Stomach (tissue), 19 donors: ENCODE results near the gene PADI6. TPM values are rescaled to one million over a fixed set of nuclear protein-coding genes. Genes with fewer than 3 reads are reported as not detected.

ENCODE experiments used
- DNase-seq, 2 donors: peaks; one replicate each; pipeline versions ENCODE4 v3.0.0 to v3.0.0-alpha.2; 2013 to 2019
- H3K27ac ChIP-seq, 5 donors: fragments of 200-600 bp in 4 of 5; sonication (generic) in 4 of 5; one replicate each; pipeline ENCODE4 v1.5.1; 2013 to 2019; ENCODE audit warnings: mild to moderate bottlenecking in 1 of 5, moderate library complexity in 1 of 5
- H3K27me3 ChIP-seq, 3 donors: fragments of 200-600 bp; sonication (generic); one replicate each; pipeline ENCODE4 v1.5.1; 2017 to 2019; ENCODE audit warnings: mixed run types in 1 of 3
- H3K36me3 ChIP-seq, 4 donors: fragments of 200-600 bp; sonication (generic); 1 replicate in 3 of 4; 2 replicates in 1 of 4; pipeline ENCODE4 v1.5.1; 2016 to 2019
- H3K4me1 ChIP-seq, 4 donors: fragments of 200-600 bp; sonication (generic); one replicate each; pipeline ENCODE4 v1.5.1; 2016 to 2019
- H3K4me3 ChIP-seq, 4 donors: fragments of 200-600 bp; sonication (generic) in 3 of 4; one replicate each; pipeline ENCODE4 v1.5.1; 2016 to 2019; ENCODE audit warnings: mild to moderate bottlenecking in 1 of 4
- H3K9me3 ChIP-seq, 4 donors: fragments of 200-600 bp; sonication (generic); one replicate each; pipeline ENCODE4 v1.5.1; 2016 to 2019
- EP300 ChIP-seq: sonication (generic); formaldehyde crosslinking; IDR thresholded peaks from one replicate; pipeline ENCODE4 v1.6.1; 2017; ENCODE audit warnings: antibody characterized with exemption
- POLR2A ChIP-seq, 4 donors: fragments of 450-650 bp; IDR thresholded peaks; one replicate each; pipeline ENCODE4 v1.6.1; 2016; ENCODE audit warnings: antibody characterized with exemption in 4 of 4, control low read depth in 2 of 4, mild to moderate bottlenecking in 1 of 4, moderate library complexity in 1 of 4
- POLR2AphosphoS5 ChIP-seq, 3 donors: sonication (generic); formaldehyde crosslinking; IDR thresholded peaks; one replicate each; pipeline ENCODE4 v1.6.1; 2016; ENCODE audit warnings: antibody characterized with exemption in 3 of 3
- WGBS, 5 donors: extraction: QIAGEN DNeasy Blood & Tissue Kit in 3 of 5; methylation state at CpG; one replicate each; pipeline versions ENCODE4 v1.1.5 to v1.1.7; 2013 to 2018; 5-methylcytosine and 5-hydroxymethylcytosine counted together
- intact Hi-C: fragments of 100-400 bp; cut with DNase I; formaldehyde crosslinking; loops from one replicate; pipeline ENCODE4 v1.15.1; 2023; ENCODE audit warnings: low total_unique reads
- long read RNA-seq, 10 donors: transcript quantifications; one replicate each; lab custom pipeline, GENCODE V29; 2026
- polyA plus RNA-seq, 3 donors: library from polyadenylated mRNA; stranded (reverse); fragments of 200-250 nt; gene quantifications; one replicate each; pipeline ENCODE4 v1.2.3, GENCODE V29; 2013
- total RNA-seq, 5 donors: library from RNA; depleted of rRNA; stranded (reverse); fragments of >200 nt; gene quantifications; one replicate each; pipeline versions ENCODE4 v1.1.0 to v1.2.3, GENCODE V29; 2014 to 2016
- TF ChIP-seq, protein P1 (sequence below), 7 experiments: fragments of 450-650 bp in 4 of 7; fragments of 200-600 bp in 3 of 7; sonication (generic) in 3 of 7; IDR thresholded peaks; one replicate each; pipeline ENCODE4 v1.5.1; 2016 to 2019; ENCODE audit warnings: antibody characterized with exemption in 7 of 7, control low read depth in 2 of 7, mild to moderate bottlenecking in 1 of 7
- donor health status: healthy with polysubstance abuse.
- donor health status: Bipolar disorder and iron deficiency.
- donor health status: healthy.

PADI6 gene
- total RNA-seq (not detected), polyA plus RNA-seq (not detected)
- long read RNA-seq, donor 1, result 0 reads
- long read RNA-seq, donor 2, result 0 reads
- long read RNA-seq, donor 3, result 0 reads
- long read RNA-seq, donor 4, result 0 reads
- long read RNA-seq, donor 5, result 0 reads
- long read RNA-seq, donor 6, result 0 reads
- long read RNA-seq, donor 7, result 0 reads
- long read RNA-seq, donor 8, result 0 reads
- long read RNA-seq, donor 9, result 0 reads
- long read RNA-seq, donor 10, result 0 reads

DNA sequence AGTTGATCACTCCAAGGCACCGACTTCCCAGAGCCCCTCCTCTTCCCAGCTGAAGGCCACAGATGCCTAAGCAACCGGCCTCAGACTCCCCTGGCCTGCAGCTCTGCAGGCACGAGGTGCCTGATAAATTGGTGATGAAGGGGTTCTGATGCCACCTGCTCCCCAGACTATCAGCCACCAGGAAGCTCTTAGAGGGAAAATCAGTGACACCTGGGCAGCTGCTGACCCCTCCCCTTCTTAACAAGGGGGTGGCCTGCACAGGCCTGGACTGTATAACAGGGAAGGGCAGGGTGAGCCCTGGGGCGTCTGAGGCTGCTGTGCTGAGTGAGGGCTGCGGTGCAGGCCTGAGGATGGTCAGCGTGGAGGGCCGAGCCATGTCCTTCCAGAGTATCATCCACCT lies at the start of gene PADI6:
Gene PADI6, plus strand, starts transcription at position 301 of the 400 bp plus-strand sequence. Its CDS starts 50 bp downstream, at position 351.
- intact Hi-C loops, result loop anchor here (10.0 kb wide), 1 partner anchor 1263 kb away; the partner anchor contains the start of gene PAX7
- no peak within 1 kb of the TSS for H3K4me3 ChIP-seq
- no peaks in the 10 kb centered on the region for H3K4me1 ChIP-seq
- 57 to 80% (median 68%) methylated on average over 7 of the region's 7 CpGs for WGBS, 5 donors
- H3K27me3 ChIP-seq, result peaks cover 0 to 47% (median 0%) of the 10 kb centered on the region in 3 donors
- DNase-seq, result no peak
- no peaks in the 10 kb centered on the region for H3K36me3 ChIP-seq
- no peaks in the 10 kb centered on the region for H3K9me3 ChIP-seq
- no peak for TF ChIP-seq POLR2AphosphoS5 (IDR thresholded peaks at IDR 0.05)
- TF ChIP-seq POLR2A (IDR thresholded peaks at IDR 0.05), result no peak
- no peak for TF ChIP-seq EP300
- TF ChIP-seq, protein P1, sequence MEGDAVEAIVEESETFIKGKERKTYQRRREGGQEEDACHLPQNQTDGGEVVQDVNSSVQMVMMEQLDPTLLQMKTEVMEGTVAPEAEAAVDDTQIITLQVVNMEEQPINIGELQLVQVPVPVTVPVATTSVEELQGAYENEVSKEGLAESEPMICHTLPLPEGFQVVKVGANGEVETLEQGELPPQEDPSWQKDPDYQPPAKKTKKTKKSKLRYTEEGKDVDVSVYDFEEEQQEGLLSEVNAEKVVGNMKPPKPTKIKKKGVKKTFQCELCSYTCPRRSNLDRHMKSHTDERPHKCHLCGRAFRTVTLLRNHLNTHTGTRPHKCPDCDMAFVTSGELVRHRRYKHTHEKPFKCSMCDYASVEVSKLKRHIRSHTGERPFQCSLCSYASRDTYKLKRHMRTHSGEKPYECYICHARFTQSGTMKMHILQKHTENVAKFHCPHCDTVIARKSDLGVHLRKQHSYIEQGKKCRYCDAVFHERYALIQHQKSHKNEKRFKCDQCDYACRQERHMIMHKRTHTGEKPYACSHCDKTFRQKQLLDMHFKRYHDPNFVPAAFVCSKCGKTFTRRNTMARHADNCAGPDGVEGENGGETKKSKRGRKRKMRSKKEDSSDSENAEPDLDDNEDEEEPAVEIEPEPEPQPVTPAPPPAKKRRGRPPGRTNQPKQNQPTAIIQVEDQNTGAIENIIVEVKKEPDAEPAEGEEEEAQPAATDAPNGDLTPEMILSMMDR (IDR thresholded peaks at IDR 0.05), result no peak
- no peak within 1 kb of the TSS for H3K27ac ChIP-seq

DNA sequence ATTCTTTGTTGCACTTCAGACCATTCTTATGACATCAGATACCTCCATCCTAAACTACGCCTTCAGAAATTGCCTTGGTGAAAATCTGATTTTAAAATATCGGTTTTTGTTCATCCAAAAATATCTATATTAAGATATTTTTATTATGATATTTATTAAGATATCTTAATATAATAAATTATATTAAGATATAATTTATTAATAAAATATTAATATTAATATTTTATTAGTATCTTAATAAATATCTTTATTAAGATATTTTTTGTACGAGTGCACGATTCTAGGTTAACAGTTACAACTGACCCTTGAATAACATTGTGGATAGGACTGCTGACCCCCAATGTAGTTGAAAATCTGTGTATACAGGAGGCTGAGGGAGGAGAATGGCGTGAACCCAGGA lies 43.1 kb upstream of the PADI6 start:
- H3K36me3 ChIP-seq, result no peaks in the 10 kb centered on the region
- H3K9me3 ChIP-seq, result no peaks in the 10 kb centered on the region
- H3K4me3 ChIP-seq, result no peak overlapping the region
- no peaks in the 10 kb centered on the region for H3K4me1 ChIP-seq
- peaks cover 0 to 50% (median 4%) of the 10 kb centered on the region in 3 donors for H3K27me3 ChIP-seq
- H3K27ac ChIP-seq, result no peak overlapping the region
- TF ChIP-seq EP300, result no peak
- no peak for TF ChIP-seq POLR2AphosphoS5 (IDR thresholded peaks at IDR 0.05)
- DNase-seq, result no peak
- intact Hi-C loops, result no loop called here
- 69 to 85% (median 69%) methylated on average over 5 of the region's 5 CpGs for WGBS, 5 donors

DNA sequence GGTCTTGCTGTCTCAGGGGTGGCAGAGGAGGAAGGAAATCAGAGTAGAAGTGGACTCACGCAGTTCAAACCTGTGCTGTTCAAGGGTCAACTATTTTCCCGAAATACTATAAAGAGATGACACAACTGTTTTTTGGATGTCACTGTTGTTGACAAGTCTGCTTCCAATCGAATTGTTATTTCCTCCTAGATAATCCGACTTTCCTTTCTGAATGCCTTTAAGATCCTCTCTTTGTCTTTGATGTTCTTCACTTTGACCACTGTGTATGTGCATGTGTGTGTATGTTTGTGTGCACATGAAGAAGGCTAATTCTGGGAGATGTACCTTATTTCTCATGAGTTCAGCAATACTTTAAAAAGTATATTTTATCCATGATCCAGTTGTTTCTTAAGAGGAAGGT lies 42.4 kb upstream of the PADI6 start:
- TF ChIP-seq POLR2A (IDR thresholded peaks at IDR 0.05) (no peak), POLR2AphosphoS5 (IDR thresholded peaks at IDR 0.05) (no peak), EP300 (no peak)
- TF ChIP-seq, protein P1 (IDR thresholded peaks at IDR 0.05), result no peak
- no peaks in the 10 kb centered on the region for H3K9me3 ChIP-seq
- no peak overlapping the region for H3K27ac ChIP-seq
- peaks cover 0 to 55% (median 4%) of the 10 kb centered on the region in 3 donors for H3K27me3 ChIP-seq
- no peak for DNase-seq
- no peaks in the 10 kb centered on the region for H3K4me1 ChIP-seq
- intact Hi-C loops, result no loop called here
- 67 to 74% (median 73%) methylated on average over 4 of the region's 4 CpGs for WGBS, 5 donors
- H3K4me3 ChIP-seq, result no peak overlapping the region
- H3K36me3 ChIP-seq, result no peaks in the 10 kb centered on the region

DNA sequence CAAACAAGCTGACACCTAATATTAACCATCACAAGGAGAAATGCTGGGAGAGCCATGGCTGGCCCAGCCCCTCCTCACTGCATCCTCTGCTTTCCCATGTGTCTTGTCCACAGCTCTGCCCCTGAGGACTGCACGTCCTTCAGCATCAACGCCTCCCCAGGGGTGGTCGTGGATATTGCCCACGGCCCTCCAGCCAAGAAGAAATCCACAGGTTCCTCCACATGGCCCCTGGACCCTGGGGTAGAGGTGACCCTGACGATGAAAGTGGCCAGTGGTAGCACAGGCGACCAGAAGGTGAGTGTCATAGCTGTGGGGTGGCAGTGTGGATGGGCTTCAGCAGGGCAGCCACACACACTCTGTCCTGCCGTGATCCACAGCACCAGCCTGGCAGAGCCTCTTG lies 41.1 kb upstream of the PADI6 start:
- no peak for TF ChIP-seq POLR2AphosphoS5 (IDR thresholded peaks at IDR 0.05)
- TF ChIP-seq POLR2A (IDR thresholded peaks at IDR 0.05), result no peak
- no peak for TF ChIP-seq EP300
- TF ChIP-seq, protein P1 (IDR thresholded peaks at IDR 0.05), result no peak
- no peaks in the 10 kb centered on the region for H3K9me3 ChIP-seq
- H3K27me3 ChIP-seq, result peaks cover 0 to 65% (median 4%) of the 10 kb centered on the region in 3 donors
- 66 to 86% (median 72%) methylated on average over 7 of the region's 7 CpGs for WGBS, 5 donors
- no peaks in the 10 kb centered on the region for H3K36me3 ChIP-seq
- intact Hi-C loops, result no loop called here
- H3K27ac ChIP-seq, result no peak overlapping the region
- no peaks in the 10 kb centered on the region for H3K4me1 ChIP-seq
- DNase-seq, result no peak
- no peak overlapping the region for H3K4me3 ChIP-seq

DNA sequence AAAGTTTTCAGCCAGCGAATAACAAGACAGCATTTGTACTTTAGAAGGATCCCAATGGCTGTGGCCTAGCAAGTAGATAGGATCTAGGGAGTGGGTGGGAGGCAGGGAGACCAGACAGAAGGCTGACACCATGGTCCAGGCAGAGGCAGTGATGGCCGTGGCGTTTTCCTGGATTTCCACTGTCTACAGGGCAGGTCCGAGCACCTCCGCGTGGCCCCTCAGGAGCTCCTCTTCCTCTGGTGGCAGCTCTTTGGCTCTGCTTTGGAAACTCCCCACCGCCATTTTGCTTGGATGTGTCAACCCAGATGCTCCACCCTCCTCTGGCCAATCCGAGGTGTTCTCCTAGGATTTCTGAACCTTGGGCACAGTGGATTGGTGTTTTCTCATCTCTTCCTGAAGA lies 38.9 kb upstream of the PADI6 start:
- H3K27me3 ChIP-seq, result peaks cover 0 to 68% (median 4%) of the 10 kb centered on the region in 3 donors
- 81 to 96% (median 88%) methylated on average over 8 of the region's 8 CpGs for whole genome bisulfite sequencing, 5 donors
- no peaks in the 10 kb centered on the region for H3K36me3 ChIP-seq
- intact Hi-C loops, result no loop called here
- DNase-seq, result no peak
- H3K27ac ChIP-seq, result no peak overlapping the region
- H3K4me1 ChIP-seq, result no peaks in the 10 kb centered on the region
- H3K4me3 ChIP-seq, result no peak overlapping the region
- TF ChIP-seq, protein P1 (IDR thresholded peaks at IDR 0.05), result no peak
- TF ChIP-seq EP300 (no peak), POLR2AphosphoS5 (IDR thresholded peaks at IDR 0.05) (no peak), POLR2A (IDR thresholded peaks at IDR 0.05) (no peak)
- no peaks in the 10 kb centered on the region for H3K9me3 ChIP-seq
